ENCODE results near the gene PRKAR2B.
A peak's percentile ranks its signal among the peaks of the same experiment; 100 is the strongest.

Gene PRKAR2B

GRCh38 chr7:107164092-107164491 is 119.6 kb downstream of the PRKAR2B start:
- DNase-seq: no peak

DNA sequence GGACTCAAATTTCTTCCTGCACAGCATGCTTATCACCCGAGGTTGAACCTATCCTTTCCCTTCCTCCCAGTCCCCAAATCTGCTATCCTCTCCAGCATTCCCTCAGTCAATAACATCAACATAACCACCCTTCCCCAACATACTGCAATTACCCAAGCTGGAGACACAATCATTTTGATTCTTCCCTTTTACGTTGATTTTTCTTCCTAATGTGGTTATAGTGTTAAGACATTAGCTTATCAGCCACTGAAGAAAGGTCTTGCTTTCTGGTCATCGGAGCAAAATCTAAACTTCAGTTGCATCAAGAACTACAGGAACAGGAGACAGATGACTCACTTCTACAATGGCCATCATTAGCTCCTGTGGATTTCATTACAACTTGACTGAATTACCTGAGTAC is 120.8 kb downstream of the PRKAR2B start:
- DNase-seq: no peak

DNA sequence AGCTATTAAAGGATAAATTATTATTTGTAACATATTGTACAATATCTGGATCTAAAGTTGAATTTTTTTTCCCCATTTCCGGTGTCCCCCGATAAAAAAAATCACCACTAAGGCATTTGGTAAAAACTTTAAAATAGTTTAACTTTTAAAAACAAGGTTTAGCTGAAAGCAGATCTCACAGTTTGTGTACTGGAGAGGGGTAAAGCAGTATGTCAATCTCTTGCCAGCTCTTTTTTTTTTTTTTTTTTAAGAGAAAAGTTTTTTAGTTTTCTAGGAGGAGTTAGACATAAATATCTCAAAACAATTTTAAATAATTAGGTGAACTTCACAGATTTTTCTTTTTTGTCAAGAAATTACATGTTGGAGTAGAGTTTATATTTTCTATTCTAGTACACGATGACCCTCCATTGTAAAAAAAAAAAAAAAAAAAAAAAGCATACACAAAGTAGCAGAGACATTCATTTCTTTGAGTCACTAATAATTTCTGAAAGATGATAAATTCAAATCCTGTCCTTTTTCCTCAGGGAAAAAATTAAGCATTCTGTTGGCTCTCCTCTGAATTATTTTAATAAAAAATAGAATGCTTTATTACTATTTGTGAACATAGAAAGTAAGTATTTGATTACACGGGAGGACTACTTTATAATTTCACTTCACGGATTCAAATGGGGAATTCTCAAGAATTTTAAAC is 122.4 kb downstream of the PRKAR2B start:
- DNase-seq: no peak

DNA sequence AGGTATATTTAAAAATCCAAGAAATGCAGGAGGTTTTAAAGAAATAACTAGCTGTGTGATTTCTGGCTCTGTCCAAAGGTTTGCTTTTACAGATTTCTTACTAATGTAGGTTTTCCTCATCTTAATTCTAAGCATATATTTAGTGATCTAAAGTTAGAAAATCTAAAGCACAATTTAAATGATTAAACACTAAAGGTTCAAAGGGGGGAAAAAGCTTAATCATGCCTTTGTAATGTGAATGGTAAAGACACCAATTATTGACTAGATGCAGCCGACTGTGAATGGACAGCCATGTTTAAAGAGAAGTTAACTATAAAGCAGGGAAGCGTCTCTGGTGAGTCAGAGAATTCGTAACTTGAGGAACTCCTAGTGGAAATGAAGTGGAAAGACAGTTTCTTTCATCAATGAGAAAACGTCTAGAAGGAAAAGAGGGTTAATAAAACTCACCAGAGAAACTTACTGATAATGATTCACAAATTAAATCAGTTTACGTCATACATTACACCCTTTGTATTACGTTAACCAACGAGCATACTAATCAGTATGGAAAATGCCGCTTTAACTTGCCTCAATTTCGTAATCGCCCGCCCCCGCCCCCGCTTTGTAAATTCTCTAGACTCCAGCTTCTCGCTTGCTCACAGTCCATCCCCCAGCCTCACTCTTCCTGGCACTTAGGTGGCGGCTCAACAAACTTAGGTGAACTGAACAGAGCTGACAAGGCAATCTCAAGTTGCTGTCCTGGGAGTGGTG is 123.2 kb downstream of the PRKAR2B start:
- peak; percentile 69 for DNase-seq

GRCh38 chr7:107168233-107169119 is 124.0 kb downstream of the PRKAR2B start, which contains the start of gene HBP1:
Gene HBP1 (plus strand): TSS chr7:107169003. CDS start chr7:107179894, 10,891 bp downstream.
- DNase-seq: peak; percentile 99

DNA sequence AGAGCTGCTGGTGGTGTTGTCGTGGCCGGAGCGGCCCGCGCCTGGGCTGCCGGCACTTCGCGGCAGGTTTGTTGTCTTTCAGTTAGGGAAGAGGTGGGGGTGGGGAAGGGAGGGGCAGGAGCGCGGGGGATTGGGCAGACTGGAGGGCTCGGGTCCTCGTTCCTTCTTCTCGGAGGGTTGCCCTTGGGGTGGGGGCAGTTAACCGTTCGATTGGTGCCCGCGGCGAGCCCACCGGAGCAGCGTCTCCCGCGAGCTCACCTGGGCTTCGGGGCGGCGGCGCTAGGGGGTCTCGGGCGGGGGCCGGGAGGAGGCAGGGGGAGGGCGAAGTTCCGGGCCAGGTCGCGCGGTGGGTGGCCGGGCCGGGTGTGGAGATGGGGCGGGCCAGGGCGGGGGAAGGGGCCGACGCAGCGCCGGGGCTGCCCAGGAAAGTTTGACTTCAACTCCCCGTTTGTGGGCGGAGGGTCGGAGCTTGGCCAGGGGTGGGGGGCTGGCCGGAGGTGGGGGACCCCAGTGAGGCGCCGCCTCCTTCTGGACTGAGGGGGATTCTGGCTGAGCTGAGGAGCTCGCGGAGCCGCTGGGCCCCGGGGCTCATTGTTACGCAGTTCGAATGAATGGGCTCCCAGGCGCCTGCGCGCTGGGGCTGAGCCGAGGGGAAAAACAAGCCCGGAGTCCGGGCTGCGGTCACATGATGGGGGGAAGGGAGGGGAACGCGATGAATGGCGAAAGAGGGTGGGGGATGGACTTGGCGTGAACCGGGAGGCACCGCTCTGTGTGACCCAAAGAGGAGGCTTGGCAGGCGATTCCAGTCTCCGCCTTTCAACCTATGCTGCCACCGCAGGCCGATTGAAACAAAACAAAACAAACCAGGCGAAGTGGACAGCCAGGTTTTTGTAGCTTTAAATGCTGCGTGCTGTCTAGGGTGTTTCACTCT is 124.9 kb downstream of the PRKAR2B start:
- peak; percentile 91 for DNase-seq

DNA sequence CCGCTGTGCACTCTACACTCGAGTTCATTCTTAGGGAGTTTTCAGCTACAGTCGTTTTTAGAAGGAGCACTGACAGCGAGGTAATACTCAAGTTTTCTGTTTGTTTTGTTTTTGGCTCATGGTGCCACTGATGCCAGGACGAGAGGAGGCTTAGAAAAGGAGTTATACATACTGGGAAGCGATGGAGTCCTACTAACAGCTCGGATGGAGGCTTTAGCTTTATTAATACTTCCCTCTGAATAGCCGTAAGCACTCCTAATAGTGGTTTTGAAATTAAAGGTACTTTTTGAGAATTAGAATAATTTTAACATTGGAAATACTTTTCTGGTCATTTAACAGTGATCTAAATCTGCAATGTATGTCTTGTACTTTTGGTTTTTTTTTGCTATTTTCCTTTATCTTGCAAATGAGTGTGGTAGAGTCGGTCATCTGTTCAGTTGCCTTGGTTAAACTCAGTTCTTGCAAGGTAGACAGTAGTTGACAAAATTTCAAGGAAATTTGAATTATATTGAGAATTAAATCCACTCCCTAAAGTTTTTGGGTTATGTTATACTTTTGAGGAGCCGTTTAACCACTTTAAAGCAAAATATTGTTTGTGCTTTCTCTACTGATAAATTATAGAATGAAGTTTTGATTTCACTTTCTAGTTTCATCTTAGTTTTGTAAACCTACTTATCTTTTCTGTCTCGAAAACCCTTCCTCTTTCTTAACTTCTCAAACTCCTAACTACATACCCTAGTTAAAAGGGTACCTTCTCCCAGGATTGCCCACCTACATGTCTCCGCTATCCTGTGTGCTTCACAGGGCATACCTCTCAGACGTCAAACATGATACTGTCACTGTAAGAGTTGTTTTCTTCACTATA is 125.8 kb downstream of the PRKAR2B start:
- no peak for DNase-seq

- DNase-seq: no peak
Observed at GRCh38 chr7:107171496-107171895, 127.0 kb downstream of the PRKAR2B start.

DNA sequence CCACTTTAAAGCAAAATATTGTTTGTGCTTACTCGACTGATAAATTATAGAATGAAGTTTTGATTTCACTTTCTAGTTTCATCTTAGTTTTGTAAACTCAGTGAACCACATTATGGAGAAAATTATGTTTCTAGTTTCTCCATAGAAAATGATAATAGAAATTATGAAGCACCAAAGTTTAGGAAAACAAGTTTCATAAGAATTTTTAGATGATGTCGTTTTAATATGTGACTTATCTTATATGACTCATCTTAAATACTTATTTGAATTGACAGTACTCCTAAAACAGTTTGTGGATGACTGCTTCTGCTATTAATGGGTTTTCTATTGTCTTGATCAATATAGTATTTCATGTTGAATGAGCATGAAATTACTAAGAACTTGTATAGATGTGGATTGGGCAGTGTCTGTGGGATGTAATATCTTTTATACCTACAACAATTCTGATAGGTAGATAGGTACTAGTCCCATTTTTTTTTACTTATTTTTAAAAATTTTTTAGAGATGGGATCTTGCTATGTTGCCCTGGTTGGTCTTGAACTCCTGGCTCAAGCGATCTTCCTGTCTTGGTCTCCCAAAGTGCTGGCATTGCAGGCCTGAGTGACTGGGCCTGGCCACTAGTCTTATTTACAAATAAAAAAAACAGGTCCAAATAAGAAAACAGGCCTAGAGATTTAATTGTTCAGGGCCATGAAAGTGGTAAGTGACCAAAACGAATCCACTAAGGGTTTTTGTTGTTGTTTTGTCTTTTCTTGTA is 127.9 kb downstream of the PRKAR2B start:
- no peak for DNase-seq

DNA sequence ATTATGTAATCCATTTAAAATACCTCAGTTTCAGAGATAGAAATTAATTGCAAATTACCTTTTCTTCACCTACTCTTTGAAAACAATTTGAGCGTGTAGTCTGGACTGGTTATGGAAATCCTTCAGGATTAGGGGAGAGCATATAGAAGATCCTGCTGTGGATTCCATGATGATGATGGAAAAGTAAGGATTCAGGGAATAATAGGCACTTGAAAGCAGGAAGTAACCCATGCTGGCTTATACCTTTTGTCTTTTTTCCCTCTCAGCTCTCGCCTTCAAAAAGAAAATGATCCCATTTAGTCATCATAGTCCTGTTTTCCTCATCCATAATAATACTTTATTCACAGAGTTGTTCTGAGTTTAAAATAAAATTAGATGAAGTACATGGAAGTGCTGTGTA is 128.7 kb downstream of the PRKAR2B start:
- no peak for DNase-seq

- DNase-seq: no peak
Observed at GRCh38 chr7:107173691-107174406, 129.3 kb downstream of the PRKAR2B start.

- DNase-seq: peak; percentile 13
Observed at GRCh38 chr7:107179326-107180164, 135.0 kb downstream of the PRKAR2B start.

DNA sequence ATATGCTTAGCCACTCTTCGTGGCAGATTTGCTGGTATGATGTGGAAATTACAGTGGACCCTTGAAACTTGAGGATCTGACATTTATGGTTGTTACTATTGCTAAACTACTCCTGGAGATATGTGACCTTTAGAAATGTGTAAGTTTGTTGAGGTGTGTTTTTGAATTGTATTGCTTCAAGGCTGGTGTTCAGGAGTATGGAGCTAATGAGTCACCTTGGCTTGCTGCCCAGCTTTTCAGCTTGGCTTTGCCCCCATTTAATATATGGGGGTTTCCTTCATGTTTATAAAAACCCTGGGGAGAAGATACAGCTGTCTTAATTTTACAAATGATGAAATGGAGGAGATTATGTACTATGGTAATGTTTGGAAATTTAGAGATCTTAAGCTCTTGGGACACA is 135.9 kb downstream of the PRKAR2B start:
- peak; percentile 69 for DNase-seq

DNA sequence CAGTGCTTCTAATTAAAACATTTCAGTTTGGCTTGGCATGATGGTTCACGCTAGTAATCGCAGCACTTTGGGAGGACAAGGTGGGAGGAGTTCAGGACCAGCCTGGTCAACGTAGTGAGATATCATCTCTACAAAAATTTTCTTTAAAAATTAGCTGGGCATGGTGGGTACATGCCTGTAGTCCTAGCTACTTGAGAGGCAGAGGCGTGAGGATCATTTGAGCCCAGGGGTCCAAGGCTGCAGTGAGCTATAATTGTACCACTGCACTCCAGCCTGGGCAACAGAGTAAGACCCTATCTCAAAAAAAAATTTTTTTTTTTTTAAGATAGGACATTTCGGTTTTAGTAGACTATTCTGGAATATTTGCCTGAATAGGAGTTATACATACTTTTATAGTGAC is 136.7 kb downstream of the PRKAR2B start:
- DNase-seq: no peak

DNA sequence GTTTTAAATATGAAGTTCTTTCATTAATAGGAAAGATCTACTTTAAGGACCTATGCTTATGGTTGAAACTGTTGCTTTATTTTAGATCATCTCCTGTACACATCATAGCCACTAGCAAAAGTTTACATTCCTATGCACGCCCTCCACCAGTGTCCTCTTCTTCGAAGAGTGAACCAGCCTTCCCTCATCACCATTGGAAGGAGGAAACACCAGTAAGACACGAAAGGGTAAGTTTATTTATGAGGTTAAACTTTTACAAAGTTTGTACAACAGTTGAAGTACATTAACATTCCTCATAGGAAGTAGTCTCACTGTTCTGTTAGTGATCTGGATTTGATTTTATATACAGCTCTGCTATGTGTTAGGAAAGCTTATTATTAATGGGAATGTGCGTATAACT is 141.2 kb downstream of the PRKAR2B start:
- no peak for DNase-seq

DNA sequence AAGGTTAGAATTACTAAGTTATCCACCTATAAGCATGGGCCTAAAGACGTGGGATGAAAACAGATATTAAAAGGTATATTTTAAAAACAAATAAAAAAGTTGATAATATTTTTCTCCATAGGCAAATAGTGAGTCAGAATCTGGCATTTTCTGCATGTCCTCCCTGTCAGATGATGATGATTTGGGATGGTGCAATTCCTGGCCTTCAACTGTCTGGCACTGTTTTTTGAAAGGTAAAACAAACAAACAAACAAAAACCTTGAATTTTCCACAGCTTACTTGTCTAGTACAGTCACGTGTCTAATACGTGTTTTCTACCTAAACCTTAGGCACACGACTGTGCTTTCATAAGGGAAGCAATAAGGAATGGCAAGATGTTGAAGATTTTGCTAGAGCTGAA is 141.7 kb downstream of the PRKAR2B start:
- DNase-seq: no peak

DNA sequence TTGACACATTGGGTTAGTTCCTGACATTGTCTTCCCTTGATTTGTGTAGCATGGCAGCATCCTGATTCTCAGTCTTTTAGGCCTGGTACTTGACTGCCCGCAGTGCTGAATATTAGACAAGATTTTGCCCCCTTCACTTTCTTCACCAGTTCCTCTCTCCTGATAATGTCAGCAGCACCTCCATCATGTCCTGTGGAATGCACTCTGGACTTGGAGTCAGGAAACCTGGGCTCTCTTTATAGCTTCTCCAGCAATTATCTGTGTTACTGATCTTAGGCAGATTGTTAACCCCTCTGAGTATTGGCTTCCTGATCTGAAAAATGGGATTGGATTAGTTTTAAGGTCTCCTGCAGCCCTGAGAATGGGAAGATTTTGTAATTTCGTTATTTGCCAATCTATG is 143.3 kb downstream of the PRKAR2B start:
- no peak for DNase-seq

DNA sequence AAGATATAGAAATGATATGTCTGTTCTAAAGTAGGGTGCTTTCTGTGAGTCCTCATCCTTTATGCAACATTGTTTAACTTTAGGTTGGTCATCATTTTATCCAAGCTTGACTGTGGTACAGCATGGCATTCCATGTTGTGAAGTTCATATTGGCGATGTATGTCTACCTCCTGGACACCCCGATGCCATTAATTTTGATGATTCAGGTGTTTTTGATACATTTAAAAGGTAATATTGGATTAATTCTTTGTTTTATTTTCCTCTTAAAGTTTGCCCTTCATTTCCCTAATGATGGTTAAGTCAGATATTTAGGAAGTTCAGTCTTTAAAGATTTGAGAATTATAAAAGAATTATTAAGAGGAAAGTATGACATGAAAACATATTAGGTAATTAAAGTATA is 145.6 kb downstream of the PRKAR2B start:
- DNase-seq: no peak

GRCh38 chr7:107194052-107194451 is 149.5 kb downstream of the PRKAR2B start:
- no peak for DNase-seq
